ENCODE measurements around the gene DLGAP3.
A peak's percentile ranks its signal among the peaks of the same experiment; 100 is the strongest.

The DLGAP3 gene

DNA sequence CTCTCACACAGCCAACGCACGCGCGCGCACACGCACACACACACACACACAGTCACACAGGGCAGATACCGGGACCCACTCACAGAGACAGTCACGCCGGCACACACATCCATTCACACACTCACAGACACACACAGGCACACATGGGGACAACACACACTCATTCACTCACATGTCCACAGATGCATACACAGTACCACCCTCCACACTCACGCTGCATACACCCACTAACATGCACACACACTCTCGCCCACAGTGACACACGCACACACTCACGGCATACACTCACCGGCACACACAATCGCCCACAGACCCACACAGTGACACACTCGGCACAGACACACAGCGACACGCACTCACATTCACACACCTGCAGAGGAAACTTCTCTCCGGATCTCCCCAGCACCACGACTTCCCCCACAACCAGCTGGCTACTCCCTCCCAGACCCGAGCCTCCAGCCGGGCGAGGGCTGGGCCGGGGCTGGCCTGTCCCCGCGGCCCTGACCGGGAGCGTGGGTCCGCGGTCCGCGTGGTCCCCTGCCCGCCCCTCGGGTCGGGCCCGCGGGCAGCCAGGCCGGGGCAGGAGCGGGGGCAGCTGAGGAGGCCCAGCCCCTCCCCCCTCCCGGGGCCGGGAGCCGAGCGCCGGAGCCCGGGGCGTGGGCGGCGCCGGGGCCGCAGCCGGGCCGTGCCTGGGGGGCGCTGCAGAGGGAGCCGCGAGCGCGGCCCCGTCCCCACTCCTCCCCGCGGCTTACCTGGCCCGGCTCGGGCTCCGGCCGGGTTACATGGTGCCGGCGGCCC, 552 bp downstream of the DLGAP3 start:
- DNase-seq = no peak

DNA sequence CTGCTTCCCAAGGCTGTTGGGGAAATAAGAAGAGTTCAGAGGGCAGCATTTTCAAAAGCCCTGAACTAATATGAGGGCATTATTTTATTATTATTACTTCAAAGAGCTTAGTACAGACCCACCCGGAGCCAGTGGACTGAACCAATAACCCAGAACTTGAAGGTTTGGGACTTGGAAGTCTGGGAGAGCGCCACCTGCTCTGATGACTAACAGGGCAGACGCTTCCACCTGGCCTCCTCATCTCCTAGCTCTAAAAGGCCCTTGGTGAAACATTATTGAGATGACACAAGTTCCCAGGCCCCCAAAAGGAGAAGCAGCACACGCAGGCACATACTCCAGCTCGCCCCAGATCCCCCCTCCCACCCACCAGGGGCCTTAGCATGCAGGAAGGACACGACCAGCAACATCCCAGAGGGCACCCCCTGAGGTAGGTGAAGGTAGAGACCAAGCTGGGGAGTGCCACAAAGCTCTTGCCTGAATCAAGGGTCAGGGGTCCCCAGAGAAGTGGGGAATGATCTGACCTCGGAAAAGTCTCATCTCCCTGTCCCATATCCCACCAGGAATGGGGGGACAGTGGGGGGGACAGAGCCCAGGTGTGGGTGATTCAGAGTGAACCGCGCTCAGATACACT, 1.3 kb downstream of the DLGAP3 start:
- DNase-seq = no peak

DNA sequence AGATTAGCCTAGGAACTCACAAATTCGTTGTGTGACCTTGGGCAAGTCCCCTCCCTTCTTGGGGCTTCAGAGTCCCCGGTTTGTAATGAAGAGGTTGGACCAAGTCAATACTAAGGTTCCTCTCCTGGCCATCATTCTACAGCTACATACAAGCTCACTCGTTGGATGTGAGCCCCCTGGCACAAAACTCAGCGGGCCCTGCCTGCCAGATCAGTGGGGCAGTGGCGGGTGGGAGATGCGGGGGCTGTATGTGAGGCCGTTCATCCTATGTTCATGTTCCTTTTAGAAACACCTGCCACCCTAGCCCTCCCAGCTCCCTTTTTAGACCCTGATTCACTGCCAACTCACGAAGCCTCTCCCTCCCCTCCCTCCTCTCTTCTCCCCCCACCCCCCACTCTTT, 2.1 kb downstream of the DLGAP3 start:
- DNase-seq = no peak

DNA sequence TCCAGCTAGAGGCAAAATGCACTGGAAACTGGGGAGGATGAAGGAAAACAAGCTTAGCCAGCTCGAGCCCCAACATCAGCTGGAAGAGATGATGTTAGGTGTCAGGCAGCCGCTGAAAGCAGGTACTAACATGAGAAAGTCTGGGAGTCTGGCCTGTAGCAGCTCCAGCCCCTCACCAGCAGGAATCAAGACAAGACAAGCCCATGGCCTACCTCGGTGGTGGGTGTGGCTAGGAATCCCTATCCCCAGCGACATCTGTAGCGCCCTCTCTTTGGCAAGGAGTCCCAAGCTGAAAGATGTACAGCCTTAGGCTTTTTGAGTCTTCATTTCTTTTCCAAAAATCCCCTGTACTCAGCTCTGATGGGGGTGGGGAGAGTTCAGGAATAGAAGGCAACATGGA, 2.6 kb downstream of the DLGAP3 start:
- DNase-seq = no peak

DNA sequence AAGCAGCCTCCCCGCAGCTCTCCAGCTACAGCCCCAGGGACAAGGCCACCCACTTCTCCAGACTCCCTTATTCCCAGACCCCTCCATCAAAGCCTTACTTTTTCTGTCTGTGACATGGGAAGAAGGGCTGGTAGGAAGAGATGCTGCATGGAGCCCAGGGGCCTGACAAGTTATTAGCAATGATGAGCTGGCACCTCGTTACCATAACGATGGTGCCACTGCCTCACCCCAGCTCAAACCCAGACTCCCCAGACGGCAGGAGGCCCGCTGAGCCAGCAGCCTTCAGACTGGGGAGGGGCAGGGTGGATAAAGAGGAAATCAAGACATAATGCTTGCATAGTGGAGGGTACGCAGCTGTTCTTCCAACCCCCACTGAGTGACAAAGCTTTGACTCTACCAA, 3.3 kb downstream of the DLGAP3 start:
- DNase-seq = no peak

DNA sequence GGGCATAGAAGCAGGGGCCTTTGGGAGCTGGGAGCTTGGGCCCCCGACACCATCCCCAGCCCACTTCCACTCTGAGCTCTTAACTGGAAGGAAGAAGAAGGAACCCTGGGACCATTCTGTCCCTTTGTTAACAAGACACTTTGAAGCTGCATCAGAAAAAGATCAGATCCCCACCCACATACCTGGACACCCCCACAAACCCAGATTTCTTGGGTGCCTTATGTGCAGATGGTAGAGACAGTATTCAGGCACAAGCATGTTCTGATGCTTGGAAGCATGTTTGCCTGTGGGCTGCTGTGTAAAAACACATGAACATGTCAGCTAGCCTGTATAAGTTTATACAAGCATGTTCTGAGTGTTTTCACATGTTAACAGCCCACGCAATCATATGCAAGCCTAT, 3.7 kb downstream of the DLGAP3 start:
- no peak for DNase-seq

DNA sequence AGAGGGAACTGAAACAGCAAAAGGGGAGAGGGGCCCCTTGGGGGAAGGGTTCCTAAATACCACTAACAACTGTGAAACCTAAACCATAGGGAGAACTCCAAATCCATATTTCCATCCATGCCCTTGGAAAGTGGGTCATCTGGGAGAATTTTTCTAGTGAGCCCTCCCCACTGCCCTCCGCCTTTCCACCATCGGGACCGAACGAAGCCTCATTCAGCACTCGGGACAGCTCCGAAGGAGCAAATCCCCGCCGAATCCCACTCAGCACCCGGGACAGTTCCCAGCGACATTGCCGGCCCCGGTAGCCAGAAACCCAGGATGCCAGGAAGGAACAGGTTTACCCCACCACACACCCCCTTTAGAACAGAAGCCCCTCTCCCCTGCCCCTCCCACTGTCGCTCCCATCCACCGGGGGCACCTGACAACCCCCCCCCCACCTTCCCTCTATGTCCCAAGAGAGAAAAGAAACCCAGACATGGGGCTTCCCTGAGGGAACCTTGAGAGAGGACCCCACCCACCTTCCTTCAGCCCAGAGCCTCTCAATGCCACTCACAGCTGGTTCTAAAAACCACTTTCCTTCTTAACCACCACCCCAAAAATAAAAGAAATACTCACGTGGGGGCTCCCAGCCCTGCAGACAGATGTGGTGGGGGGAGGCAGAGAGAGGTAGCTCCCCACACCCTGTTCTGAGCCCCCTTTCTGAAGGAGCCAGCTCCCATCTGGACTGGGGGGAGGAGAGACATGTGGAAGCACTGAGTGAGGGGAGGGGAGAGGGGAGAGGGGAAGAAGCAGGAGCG, 4.5 kb downstream of the DLGAP3 start:
- DNase-seq = peak; percentile 46

DNA sequence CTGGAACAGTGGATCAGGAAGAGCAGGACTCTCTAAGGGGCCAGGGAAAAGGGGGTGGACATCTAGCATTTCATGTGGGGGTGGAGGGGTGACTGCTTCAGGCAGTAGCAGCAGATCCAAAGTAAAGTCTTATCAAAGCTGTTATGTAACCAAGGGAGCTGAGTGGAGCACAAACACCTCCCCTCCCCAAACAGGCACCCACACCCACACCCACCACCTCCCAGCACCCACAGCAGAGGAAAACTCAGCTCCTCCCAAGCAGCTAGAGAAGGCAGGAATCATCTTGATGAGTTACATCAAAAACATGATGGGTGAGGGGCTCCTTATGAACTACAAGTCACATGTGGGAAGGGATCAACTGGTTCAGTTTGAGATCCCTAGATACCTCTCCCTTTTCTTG, 6.0 kb downstream of the DLGAP3 start:
- no peak for DNase-seq

DNA sequence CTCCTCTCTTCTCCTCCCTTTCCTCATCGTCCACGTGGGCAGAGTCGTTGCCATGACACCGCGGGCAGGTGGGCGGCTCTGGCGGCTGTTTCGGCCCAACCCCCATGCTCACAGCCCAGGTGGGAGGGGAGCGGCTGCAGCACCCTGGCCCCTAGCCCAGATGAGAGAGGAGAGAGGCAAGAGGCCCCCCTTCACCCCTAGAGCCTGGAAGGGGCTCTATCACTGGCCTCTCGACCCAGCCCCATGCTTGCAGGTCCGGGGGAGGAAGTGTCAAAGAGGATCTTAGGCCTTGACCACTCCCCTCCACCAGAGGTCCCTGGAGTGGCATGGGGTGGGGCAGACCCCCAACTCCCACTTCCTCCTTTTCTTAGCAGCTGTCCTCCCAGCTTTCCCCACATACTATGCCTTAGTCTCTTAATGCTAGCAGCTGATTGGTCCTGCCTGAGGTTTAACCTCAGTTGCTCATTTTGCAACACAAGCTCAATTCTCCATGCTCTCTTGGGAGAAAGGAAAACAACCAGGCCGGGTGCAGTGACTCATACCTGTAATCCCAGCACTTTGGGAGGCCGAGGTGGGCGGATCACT, 10.4 kb downstream of the DLGAP3 start:
- no peak for DNase-seq

DNA sequence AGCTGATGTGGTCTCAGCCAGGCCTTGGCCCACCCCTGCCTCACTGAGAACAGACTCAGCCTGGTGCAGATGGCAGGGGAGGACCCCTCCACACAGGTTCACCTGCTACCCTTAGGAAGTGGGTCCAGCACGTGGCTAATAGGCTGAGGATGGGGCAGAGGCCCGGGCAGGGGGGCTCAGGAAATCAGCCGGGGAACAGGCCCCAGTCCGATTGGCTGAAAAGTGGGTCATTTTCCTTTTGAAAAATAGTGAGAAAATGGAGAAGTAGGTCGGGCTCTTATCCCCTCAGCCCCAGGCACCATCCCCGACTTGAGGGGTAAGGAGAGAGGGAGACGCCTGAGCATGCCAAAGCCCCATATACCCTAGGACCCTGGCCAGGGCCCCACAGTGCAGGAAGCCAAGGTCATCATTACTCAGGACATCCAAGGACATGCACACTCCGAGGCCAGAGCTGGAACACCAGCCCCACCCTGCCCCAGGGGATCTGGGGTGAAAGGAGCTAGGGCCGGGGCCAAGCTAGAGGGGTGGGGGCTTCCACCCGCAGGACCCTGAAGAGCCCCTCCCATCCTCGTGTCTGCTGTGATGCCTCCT, 11.0 kb downstream of the DLGAP3 start:
- DNase-seq = no peak

DNA sequence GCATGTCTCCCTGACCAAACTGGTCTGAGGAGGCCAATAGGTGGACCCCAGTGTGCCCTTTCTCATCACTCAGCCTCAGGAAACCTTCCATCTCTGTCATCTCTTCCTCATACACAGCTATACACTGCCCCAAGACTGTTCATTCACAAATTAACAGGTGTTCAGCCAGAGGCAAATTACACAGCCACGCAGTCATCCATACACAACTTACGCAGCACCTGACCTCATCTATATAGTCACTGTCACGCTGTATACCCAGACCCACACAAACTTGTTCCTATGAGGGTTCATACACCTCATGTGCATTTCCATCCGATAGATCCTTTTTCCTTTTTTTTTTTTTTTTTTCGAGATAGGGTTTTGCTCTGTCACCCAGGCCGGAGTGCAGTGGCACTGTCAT, 12.4 kb downstream of the DLGAP3 start:
- DNase-seq = no peak

DNA sequence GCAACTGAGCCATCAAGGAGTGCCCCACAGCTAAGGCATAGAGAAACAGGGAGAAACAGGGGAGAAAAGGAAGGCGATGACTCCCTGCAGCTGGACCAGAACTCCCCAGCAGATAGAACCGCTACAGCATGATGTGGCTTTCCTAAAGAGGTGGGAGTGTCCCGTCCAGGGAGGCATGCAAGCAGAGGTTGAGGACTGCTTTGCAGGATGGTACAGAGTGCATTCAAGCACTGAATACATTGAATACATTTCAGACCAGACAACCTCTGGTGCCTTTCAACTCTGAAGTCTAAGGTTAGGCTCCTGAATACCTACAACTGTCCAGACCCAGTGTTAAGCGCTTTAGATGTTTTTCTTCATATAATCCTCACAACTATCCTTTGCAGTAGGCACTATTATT, 13.3 kb downstream of the DLGAP3 start:
- no peak for DNase-seq

DNA sequence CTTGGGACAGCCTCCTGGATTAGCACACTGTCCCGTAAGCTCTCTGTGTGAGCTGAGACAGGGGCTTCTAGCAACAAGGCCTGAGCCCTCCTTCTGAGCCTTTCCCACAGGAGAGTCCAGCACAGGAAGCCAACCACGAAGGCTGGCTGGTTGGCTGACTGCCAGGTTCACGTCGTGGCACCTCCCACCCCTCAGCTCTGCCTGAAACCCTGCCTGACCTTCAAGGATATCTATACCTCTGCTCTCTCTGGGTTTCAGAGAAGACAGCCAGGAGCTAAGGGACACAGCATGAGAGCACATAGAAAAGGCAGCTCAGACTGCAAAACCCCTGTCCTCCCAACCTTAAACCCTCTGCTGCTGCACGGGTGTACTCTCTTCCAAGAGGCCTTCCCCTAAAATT, 13.9 kb downstream of the DLGAP3 start:
- no peak for DNase-seq

DNA sequence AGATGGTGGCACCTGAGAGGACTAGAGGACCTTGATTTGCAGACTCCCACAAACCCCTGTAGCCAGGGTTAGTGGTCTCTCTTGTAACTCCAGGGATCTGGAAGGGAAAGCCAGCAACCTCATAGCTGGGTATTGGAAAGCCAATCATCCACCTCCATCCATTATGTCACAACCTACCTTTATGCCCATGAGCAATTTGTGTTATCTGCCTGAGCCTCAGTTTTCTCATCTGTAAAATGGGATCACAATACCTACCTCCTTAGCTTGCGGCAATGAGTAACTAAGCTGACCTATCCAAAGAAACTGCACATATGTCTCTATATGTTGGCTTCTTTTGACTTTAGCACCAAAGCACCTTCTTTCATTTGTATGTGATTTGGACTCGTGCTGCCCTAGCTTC, 14.5 kb downstream of the DLGAP3 start:
- DNase-seq = no peak

DNA sequence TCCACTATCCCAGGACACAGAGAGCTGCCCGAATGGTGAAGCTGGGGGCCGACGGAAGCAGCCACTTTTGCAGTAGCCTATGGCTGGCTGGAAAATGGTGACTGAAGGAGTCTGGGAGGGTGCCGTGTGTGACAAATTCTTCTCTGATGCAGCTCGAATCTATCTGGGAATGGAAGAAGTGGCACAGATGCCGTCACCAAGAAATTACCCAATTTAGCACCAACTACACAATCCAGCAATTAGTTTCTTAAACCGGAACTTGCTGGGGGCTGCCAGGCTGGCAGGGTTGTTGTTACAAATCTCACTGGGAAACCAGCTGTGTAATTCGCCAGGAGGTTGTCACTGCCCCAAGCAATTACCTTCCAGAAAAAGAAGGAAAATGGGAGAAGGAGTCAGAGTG, 18.0 kb downstream of the DLGAP3 start:
- DNase-seq = no peak

DNA sequence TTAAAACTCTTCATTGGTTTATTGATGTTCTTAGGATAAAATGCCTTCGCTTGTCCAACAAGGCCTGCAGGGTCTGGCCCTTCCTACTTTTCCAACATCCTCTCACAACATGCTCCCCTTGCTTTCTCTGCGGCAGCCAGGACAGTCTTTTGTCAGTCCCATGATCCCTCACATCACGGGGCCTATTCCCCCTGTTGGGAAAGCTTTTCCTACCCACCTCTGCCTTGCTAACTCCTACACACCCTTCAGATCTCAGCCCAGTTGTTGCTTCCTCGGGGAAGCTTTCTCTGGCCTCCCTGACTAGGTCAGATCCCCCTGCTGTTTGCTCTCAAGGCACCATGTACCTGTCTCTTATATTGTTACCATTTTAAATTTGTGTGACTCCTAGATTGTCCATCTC, 19.0 kb downstream of the DLGAP3 start:
- DNase-seq = no peak

DNA sequence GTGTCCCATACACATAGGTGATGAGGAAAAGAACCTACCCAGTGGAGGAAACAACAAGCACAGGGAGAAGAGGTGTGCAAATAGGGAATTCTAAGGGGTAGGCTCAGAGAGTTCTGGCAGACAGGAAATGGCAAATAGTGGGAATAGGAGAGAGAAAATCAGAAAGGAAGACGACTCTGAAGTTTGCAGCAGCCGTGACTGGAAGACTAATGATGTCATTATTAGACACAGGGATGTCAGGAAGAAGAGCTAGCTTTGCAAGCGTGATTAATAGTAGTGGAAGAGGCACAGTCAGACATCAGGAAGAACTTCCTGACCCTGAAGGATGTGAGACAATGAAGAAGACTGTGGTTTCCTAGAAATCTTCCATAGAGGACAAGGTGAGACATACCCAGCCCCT, 21.1 kb downstream of the DLGAP3 start:
- no peak for DNase-seq

DNA sequence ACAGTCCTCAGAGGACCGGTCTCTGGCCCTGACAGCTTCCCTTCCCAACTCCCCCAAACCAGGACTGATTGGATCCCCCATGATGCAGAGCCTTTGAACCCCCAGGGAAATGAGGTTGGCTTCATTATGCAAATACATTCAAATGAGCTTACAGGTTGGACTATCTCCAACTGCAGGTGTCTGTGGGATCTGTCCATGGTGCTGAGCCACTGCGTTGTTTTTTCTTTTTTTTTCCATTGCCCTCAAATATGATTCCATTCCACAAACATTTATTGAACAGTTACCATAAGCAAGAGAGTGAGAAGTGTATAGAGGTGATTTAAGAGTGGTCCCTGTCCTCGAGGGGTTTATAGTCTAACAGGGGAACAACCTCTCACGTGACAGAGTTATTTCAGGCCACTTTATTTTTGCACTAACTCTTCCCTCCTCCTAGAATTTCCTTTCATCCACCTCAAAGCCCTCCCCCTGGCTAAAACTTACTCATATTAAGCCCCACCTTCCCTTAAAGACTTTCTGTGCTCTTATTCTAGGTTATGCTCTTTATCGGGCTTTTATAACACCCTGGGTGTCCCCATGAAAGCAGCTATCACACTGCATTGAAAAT, 21.9 kb downstream of the DLGAP3 start:
- no peak for DNase-seq

DNA sequence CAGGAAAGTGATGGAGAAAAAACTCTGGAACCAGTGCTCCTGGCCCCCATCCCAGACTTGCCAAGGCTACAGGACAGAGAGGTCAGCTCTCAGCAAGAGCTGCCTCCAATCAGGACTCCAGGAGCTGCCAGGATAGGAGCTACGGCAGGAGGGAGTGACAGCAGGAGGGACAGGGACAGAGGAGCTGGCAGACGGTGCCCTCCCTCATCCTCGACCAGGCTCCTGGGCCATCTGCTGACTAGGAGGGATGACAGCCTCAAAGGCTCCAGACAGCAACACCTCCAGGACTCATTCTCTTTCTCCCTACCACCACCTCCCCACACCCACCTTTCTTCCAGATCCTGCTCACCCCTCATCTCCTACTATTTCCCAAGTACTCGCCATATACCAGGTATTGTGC, 22.7 kb downstream of the DLGAP3 start:
- no peak for DNase-seq

DNA sequence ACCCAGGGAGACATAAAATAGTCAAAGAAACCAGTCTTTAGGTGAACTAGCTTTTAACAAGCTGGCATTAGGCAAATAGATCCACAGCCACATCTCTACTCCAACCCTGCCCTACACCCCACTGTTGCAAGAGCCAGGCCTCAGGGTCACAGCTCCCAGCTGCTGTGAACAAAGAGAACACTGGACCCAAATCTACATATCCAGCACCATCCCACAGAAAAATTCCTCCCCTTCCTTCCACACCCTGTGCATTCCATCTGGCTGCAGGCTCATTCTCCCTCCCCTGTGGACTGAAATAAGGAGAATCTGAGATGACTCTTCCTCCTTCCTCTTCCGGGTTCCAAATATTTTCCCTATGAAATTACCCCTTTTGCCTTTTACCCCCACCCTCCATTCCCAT, 23.2 kb downstream of the DLGAP3 start:
- DNase-seq = no peak

DNA sequence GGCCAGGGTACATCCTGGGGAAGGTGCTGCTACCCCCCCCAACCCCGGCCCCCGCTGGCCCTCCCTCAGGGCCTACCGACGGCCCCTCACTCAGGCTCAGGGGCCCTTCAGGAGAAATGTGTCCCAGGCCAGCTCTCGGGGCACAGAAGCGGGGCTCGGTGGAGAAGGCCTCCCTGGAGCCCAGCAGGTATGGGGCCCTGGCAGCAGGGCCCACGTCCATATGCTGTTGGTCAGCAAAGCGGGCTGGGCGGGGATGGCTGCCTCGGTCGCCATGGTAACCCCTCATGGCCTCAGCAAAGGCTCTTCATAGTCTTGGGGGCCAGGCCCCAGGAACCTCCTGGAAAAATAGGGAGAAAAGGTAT, 24.4 kb downstream of the DLGAP3 start:
- DNase-seq = no peak

DNA sequence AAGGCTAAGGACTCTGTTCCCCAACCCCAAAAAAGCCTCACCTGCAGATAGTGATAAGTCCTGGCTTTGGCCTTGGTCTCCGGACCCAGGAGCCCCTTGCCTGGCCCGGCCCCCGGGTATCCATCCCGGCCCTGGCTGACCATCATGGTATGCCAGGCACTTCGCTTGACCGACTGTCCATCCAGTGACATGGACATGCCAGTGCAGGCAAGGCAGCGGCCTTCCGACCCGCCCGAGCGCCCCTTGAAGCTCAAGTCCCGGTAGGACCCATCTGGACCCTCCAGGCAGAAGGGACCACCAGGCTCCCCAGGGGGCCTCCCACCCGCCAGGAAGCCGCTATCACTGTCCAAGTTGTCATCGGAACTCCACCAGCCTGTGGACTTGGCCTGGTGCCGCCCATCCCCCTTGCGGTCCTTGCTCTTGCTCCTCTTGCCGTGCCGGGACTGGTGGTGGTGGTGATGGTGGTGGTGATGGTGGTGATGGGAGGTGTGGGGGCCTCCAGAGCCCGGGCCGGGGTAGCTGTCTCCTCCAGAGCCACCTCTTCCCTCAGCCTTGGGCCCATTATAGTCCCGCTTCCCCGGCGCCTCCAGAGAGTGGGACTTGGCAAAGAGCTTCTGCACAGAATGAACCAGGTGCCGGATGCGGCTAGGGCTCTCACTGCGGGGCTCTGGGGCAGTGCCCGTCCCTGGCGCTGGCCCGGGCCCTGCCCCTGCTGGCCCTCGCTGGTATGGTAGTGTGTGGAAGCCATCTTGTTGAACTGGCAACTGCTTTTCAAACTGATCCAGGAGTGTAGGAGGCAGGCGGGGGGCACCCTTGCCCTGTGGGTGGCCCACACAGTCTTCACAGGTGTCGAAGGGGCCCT, 25.0 kb downstream of the DLGAP3 start:
- DNase-seq = no peak

Measured in midbrain (tissue), 1 donor.